Activated CD4-positive, alpha-beta T cell treated with anti-CD3 and anti-CD28 coated beads, Interleukin-2, amount 50 U/mL, for 16 hours (primary cell): ENCODE data around the gene WIPF2.

Experiments used
- DNase-seq: peaks from one replicate; pipeline ENCODE4 v3.0.0-alpha.2; 2020

Gene WIPF2

DNA sequence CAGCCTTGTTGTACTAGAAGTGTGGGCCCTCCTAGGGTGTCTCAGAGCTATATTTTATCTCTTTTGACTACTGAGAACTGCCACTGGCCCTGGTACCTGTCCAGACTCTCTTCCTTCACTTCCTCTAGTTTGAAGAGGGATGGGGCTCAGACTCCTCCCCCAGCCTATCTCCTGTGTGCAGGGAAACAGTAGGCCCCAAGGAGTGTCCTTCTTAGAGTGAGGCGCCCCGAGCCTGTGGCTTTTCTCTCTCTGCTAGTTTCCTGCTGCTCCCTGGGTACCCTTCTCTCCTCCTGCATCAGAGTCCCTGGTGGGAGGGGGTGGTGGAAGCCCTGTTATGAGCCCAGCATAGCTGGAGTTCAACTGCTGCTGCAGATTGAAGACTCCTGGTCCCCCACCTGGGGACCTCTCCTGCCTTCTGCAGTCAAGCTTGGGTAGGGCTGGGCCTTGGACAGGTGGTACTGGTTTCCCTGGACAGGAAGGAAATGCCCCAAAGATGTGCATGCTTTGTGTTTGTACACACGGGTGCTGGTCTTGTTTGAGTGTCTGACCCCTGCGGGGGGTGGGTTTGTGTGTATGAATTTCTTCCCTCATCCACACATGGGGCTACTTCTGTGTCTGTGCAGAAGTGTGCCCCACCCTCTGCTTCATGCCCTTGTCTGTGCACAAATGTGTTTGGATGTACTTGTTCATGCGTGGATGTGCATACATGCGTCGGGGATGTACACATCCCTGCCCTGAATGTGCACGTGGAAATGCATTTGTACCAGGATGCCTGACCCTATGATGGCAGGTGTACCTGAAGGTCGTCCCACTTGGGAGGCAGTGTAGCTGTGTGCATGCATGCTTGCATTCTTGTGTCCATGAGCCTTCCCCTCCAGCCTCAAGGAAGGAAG, 96.8 kb downstream of the WIPF2 start:
- no peak for DNase-seq

- DNase-seq, result no peak
Observed at GRCh38 chr17:40316571-40317344, 97.7 kb downstream of the WIPF2 start.

DNA sequence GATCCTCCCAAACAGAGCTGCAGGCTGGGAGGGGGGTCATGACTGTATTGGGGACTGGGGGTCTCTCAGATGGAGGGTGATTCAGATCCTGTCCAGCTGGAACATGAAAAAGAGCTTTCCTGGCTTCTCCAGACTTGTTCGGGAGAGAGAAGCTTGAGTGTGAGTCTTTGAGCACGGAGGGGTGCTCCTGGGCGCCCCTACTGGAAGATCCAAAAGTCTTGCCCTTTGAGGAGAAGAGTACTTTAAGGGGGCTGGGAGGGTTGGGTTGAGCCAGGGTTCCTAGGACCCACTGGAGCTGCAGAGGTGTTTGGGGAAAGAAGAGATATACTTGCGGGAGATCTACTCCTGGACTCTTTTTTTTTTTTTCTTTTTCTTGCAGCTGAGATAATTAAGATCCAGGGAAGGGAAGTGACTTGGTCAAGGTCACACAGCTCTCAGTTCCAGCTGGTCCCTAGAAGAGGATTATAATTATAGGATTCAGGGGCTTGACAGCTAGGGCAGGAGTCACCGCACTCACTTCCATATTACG, 98.3 kb downstream of the WIPF2 start:
- peak; percentile 57 for DNase-seq

DNA sequence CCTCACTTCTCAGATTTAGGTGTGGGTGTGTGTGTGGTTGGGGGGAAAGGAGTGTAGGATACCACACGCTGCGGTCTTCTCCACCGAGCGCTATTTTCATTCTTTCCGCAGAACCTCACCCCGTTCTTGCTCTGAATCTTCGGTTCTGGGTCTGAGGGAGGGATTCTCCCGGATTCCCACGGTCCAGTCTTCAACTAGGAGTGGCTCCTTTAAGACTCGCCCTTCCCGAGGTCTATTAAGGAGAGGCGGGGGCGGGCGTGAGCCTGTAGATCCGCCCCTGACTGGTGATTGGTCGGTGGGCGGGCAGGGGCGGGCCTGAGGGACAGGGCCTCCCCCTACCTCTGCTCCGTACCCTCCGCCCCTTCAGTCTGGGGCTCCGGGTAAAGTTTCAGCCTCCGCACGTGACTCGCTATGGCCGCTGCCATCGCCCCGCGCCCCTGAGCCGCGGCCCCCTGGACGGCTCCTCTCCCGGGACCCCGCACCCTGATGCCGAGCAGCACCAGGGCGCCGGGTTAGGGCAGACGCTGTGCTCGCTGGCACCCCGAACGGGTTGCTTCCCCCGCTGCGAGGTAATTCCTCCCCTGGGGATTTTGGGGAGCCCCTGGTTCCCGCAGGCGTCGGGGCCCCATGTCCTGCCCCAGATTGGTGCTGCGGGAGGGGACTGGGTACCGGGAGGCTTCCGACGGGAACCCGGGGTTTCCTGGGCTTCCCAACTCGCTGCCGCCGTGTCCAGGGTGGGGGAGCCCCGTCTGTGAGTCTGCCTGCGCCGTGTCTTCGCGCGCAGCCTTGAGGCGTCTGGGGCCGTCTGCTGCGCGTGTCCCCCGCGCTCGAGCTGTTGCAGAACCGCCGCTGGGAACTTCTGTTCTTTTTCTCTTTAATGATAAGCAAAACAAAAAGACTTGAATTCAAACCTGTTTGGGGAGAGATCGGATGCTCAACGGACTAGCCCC, 99.1 kb downstream of the WIPF2 start:
- DNase-seq, result peak; percentile 94

DNA sequence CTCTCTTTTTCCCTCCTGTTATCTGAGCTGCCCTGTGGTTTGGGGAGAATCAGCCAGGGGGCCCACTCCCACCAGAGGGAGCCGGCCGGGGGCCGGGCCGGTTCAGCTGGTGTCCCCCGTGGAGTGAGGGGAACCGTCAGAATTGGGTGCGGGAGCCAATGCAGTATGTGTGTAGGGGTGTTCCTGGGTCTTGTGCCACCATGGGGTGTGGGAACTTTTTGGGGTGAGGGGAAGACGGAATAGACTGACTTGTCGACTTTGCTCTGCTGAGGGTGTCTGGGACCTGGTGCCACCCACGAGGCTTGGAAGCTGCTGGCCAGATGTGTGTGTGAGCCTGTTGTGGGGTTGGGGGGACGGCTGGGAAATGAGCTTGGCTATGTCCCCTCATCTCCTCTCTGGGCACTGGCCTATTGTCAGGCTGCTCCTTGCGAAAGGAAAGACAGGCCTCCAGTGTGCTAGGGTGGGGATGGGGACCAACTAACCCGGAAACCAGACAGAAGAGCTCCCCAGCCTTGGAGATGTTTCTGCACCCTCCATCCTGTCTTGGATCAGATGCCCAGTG, 99.8 kb downstream of the WIPF2 start:
- DNase-seq, result no peak

- peak; percentile 74 for DNase-seq
Observed at GRCh38 chr17:40319651-40320540, 100.8 kb downstream of the WIPF2 start.

GRCh38 chr17:40320756-40321523, 101.8 kb downstream of the WIPF2 start:
- DNase-seq, result no peak

DNA sequence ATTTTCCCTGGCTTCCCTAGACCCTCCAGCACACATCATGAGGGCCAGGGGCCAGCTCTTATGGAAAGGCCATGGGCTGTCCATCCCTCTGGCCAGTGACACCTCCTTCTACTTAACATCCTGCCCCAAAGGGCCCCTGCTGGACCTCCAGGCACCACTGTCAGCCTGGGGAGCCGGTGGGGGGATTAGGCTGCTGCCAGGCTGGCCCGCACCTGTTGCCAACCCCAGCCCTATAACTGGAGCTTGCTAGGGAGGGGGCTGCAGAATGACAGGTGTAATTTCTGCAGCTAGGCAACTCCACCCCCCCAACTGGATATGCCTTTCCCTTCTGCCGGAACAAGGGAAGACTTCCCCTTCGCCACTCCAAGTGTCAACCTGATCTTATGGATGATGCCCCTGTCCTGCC, 102.4 kb downstream of the WIPF2 start:
- no peak for DNase-seq

DNA sequence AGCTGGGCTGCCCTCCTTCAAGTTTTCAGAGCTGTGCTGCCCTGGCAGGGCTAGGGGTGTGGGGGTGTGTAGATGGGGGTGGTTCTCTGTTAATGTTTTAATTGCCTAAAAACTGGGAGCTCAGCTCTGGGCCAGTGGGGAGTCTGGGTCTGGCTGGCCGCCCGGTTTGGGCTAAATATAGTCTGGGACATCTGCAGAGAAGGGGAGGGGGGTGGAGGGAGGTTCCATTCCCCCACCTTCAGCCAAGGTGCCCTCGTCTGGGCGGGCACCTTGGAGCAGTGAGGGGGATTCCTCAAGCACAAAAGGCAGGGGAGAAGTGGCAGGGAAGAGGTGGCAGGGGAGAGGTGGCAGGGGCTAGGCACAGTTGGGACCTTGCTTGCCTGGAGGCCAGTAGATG, 102.9 kb downstream of the WIPF2 start:
- DNase-seq, result no peak

GRCh38 chr17:40322358-40323315, 103.5 kb downstream of the WIPF2 start:
- peak; percentile 93 for DNase-seq

DNA sequence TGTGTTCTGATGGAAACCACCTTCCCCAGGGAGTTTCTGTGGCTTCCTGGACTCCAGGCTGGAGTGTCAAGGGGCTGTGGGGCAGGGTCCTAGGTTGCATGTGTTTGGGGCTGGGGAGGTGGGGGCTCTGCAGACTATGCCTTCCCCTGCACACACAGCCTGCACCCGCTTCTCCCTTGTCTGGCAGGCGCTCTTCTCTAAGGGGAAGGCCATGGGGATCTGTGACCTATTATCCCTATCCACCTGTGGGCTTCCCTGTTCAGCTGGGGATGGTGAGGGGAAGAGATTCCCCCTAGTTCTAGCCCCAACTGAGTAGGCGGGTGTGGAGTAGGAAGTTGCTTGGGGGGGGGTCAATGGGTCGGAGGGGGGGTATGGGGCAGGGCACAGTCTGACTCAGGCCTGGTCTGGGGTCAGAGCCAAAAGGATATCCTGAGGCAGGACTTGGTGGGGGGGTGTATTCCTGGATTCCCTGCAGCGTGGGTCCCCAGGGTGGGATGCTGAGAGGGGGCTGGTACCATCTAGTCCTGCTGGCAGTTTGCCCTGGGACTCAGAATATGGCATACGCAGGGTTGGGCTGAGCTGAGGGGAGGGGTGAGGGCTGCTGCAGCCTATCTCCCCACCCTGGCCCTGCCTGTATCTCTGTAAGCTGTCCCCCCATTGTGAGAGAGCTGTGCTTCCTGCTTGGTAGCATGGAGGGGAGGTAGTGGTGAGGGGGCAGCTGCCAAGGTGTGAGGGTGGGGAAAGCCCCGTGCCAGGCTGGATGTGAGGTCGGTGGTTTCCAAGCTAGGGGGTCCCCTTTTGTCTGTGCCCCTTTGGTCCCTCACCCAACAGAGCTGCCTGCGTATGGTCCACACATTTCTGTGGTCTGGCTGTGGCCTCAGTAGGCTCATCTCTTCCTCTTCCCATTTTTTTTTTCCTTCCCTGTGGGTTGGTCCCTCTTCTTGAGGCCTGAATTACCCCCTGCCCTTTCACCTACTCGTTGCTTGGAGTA, 104.6 kb downstream of the WIPF2 start:
- DNase-seq, result peak; percentile 55

DNA sequence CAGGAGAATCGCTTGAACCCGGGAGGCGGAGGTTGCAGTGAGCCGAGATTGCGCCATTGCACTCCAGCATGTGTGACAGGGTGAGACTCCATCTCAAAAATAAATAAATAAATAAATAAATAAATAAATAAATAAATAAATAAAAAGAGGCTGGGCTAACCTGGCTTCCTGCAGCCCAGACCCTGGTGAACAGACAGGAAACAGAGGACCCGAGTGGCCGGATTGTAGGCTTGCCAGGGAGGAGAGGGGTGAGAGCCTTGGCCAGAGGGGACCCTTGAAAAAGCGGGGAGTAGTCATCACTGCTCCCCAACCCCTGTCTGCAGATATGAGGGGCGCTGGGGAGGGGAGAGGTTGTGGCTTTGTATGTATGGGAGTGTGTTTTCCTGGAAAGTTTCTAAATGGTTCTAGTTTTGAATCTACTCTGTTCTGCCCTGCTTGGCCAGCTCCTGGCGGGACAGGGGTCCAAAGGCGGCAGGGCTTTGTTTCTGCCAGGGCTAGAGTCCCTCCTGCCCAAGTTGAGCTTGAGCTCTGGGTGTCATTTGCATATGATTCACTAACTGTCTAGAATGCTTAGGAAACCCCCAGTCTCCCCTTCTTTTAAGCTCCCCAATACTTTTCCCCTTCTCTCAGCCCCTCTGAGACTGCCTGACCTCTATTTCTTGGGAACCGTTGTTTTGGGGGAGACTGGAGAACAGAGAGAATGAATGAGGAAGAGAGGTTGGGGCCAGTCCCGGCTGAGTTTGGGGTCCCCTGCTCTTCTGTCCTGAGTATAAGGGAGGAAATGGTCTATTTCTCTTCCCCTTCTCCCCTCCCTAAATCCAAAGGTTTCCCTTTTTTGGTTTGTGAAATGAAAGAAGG, 106.3 kb downstream of the WIPF2 start:
- peak; percentile 51 for DNase-seq

DNA sequence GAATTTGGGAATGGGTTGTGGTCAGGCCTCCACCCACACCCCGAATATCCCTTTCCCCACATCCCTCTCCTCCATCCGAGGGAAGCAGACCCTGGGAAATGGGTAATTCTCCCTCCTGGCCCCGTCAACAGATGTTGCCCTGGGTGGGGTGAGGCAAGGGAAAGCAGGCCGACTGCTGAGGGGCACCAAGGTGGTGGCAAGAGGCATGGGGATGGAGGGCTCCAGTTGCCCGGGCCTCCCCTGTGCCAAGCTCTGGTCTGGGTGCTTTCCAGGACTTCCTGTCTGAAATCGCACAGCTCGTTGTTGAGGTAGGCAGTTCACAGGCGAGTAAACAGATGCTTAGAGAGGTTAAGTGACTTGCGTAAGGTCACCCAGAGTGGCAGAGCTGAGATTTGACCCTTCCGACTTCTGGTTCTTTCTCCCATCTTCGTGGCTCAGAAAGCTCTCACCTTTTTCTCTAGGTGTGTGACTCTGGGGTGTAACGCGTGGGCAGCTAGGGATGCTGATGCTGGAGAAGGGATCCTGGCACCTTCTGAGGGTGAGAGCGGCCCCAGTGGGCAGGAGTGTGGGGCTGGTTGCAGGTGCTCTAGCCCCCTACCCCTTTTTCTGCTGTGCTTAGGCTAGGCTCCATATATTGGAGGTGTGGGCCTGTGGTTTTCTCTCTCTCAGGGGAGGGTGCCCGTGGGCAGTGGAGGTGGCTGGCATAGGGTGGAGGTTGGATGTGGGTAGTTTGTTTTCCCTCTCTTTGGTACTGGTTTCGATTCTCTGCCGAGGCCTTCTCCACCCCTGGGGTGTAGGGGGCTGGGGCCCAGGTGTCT, 107.1 kb downstream of the WIPF2 start:
- DNase-seq, result peak; percentile 78

DNA sequence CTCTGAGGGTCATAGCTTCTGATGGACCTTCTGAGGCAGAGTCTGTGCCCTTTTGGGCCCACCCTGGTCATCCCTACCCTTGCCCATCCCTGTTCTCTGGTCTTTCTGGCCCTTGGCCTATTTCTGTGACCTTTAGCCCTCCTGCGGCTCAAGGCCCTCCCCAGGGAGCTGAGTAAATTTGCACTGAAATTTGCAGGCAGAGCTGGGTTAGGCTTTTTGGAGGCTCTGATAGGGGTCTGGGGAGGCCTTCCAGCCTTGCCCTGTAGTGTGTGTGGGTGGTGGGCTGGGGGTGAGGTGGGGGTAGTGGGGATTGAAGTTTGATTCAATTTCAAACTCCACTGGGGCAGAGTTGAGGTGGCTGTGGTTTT, 107.7 kb downstream of the WIPF2 start:
- no peak for DNase-seq

GRCh38 chr17:40327244-40327729, 108.2 kb downstream of the WIPF2 start:
- DNase-seq, result no peak
